MV-4-11 (cell line): ENCODE data around the gene MORF4L2.
"Not testable (repeated sequence)": the region's sequence is repeated elsewhere in the genome, so short reads cannot be mapped to it uniquely, and the experiment has no call there.

ENCODE experiments used
- DNase-seq: peaks from one replicate; lab custom pipeline; 2025; lab: John Stamatoyannopoulos, UW

MORF4L2 gene

GRCh38 chrX:103678199-103678993 is 8.1 kb downstream of the MORF4L2 start:
- no peak for DNase-seq

GRCh38 chrX:103674531-103675454 is 11.7 kb downstream of the MORF4L2 start:
- no peak for DNase-seq

- no peak for DNase-seq
Measured at GRCh38 chrX:103669745-103670144, 16.8 kb downstream of the MORF4L2 start.

GRCh38 chrX:103666202-103667107 is 20.0 kb downstream of the MORF4L2 start:
- DNase-seq: no peak

GRCh38 chrX:103663981-103664762 is 22.3 kb downstream of the MORF4L2 start:
- no peak for DNase-seq

GRCh38 chrX:103659460-103659859 is 27.0 kb downstream of the MORF4L2 start:
- DNase-seq: not testable (repeated sequence)

- DNase-seq: no peak
Measured at GRCh38 chrX:103658681-103659433, 27.6 kb downstream of the MORF4L2 start.

- not testable (repeated sequence) for DNase-seq
Measured at GRCh38 chrX:103657066-103657465, 29.4 kb downstream of the MORF4L2 start.

GRCh38 chrX:103656617-103657016 is 29.9 kb downstream of the MORF4L2 start:
- DNase-seq: no peak

- DNase-seq: not testable (repeated sequence)
Measured at GRCh38 chrX:103655230-103656000, 31.1 kb downstream of the MORF4L2 start.

- DNase-seq: no peak
Measured at GRCh38 chrX:103651151-103651773, 35.2 kb downstream of the MORF4L2 start.

- no peak for DNase-seq
Measured at GRCh38 chrX:103647630-103648029, 38.9 kb downstream of the MORF4L2 start.

- DNase-seq: no peak
Measured at GRCh38 chrX:103644125-103644524, 42.4 kb downstream of the MORF4L2 start.

- DNase-seq: no peak
Measured at GRCh38 chrX:103640401-103641155, 45.9 kb downstream of the MORF4L2 start.

GRCh38 chrX:103638479-103639346 is 47.8 kb downstream of the MORF4L2 start:
- DNase-seq: not testable (repeated sequence)

- DNase-seq: no peak
Measured at GRCh38 chrX:103637604-103638338, 48.7 kb downstream of the MORF4L2 start.

GRCh38 chrX:103635436-103635835 is 51.1 kb downstream of the MORF4L2 start:
- DNase-seq: no peak
